GM10248 (cell line): ENCODE measurements around the gene PNMT.

Experiments used
- CTCF ChIA-PET: fragments of 300-600 bp; sonication (Branson Sonifier 250); formaldehyde crosslinking; extraction: SDS; loops from one replicate; lab custom pipeline; 2021; ENCODE audit warnings: antibody characterized with exemption; lab: Yijun Ruan, JAX
- POLR2A ChIA-PET: fragments of 350-650 bp; sonication (Branson Sonifier 250); formaldehyde crosslinking; extraction: SDS; loops from one replicate; lab custom pipeline; 2020; ENCODE audit warnings: antibody characterized with exemption; lab: Yijun Ruan, JAX
- DNase-seq: peaks from one replicate; pipeline ENCODE4 v3.0.0; 2012; ENCODE audit errors: extremely low spot score
- CTCF ChIP-seq: IDR thresholded peaks from 2 replicates; pipeline ENCODE4 v1.5.1; 2012; ENCODE audit warnings: mild to moderate bottlenecking, low read depth; ENCODE audit errors: extremely low read depth, missing control alignments, control extremely low read depth

PNMT gene

DNA sequence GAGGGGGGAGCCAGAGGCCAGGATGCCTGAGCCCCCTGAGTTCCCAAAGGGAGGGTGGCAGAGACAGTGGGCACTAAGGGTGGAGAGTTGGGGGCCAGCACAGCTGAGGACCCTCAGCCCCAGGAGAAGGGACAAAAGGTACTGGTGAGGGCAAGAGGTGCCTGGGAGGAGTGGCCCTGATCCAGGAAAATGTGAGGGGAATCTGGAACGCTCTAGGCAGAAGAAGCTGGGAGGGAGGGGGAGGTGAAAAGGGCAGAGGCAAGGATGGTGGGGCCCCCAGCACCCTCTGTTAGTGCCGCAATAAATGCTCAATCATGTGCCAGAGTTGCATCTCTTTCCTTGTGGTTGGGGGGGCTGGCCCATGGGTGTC is 2.0 kb upstream of the PNMT start:
- ChIA-PET CTCF (interaction anchor here (1.1 to 21.1 kb wide), 7 partner anchors 9 to 45 kb away, joined by 3 to 180 read pairs (median 11); no protein-coding TSS in a partner anchor), POLR2A (no interaction called here)
- no peak for DNase-seq
- no peak for TF ChIP-seq CTCF

GRCh38 chr17:39666601-39667261 is 1.5 kb upstream of the PNMT start:
- TF ChIP-seq CTCF: no peak
- CTCF ChIA-PET: interaction anchor here (0.7 to 21.1 kb wide), 8 partner anchors 9 to 46 kb away, joined by 3 to 180 read pairs (median 8); no protein-coding TSS in a partner anchor
- POLR2A ChIA-PET: interaction anchor here (0.6 kb wide), 2 partner anchors 29 to 844 kb away, joined by 4 to 5 read pairs; no protein-coding TSS in a partner anchor
- no peak for DNase-seq

DNA sequence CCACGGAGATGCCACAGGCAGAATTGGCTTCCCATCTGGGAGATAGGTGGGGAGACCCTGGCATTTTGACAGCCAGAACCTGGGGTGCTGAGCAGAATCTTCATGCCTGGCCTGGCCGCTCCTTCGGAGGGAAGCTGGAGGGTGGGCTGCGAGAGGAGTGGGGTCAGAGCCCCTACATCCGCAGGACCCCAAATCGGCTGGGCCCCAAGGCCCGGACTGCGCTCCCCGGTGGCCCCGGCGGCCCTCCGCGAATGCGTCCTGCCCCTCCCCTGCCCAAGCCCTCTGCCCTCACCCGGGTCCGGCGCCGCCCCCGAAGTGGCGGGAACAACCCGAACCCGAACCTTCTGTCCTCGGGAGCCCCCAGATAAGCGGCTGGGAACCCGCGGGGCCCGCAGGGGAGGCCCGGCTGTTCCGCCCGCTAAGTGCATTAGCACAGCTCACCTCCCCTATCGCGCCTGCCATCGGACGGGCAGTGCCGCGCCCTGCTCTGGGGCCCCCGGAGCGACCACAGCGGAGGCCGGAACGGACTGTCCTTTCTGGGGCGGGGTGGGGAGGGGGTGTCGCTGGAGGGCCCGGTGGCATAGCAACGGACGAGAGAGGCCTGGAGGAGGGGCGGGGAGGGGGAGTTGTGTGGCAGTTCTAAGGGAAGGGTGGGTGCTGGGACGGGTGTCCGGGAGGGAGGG is 850 bp upstream of the PNMT start:
- TF ChIP-seq CTCF: no peak
- ChIA-PET POLR2A (interaction anchor here (0.6 kb wide), 2 partner anchors 28 to 845 kb away, joined by 4 to 5 read pairs; no protein-coding TSS in a partner anchor), CTCF (interaction anchor here (0.7 to 21.1 kb wide), 7 partner anchors 10 to 47 kb away, joined by 3 to 180 read pairs (median 11); no protein-coding TSS in a partner anchor)
- peak; percentile 55 for DNase-seq

- POLR2A ChIA-PET: interaction anchor here (1.2 kb wide), 1 partner anchor 10 kb away, joined by 3 read pairs; no protein-coding TSS in a partner anchor
- no peak for TF ChIP-seq CTCF
- DNase-seq: no peak
- CTCF ChIA-PET: interaction anchor here (0.7 to 21.1 kb wide), 15 partner anchors 9 to 123 kb away, joined by 3 to 180 read pairs (median 5); partner anchors contain the start of genes MIEN1 and PGAP3
Measured at GRCh38 chr17:39669897-39670735, 1.9 kb downstream of the PNMT start.

GRCh38 chr17:39670746-39671145 is 2.5 kb downstream of the PNMT start:
- POLR2A ChIA-PET: interaction anchor here (1.2 kb wide), 1 partner anchor 9 kb away, joined by 3 read pairs; no protein-coding TSS in a partner anchor
- CTCF ChIA-PET: interaction anchor here (0.6 to 21.1 kb wide), 13 partner anchors 8 to 123 kb away, joined by 3 to 180 read pairs (median 5); partner anchors contain the start of genes MIEN1 and PGAP3
- TF ChIP-seq CTCF: no peak
- no peak for DNase-seq
